Lower leg skin (tissue), 3 donors: Measurements from ENCODE around the gene PDZD8.

Source experiments
- CTCF ChIP-seq, 3 donors: fragments of 450-650 bp; IDR thresholded peaks; one replicate each; pipeline ENCODE4 v1.5.1; 2016; ENCODE audit warnings: antibody characterized with exemption in 3 of 3, mild to moderate bottlenecking in 3 of 3, moderate library complexity in 2 of 3
- POLR2A ChIP-seq, 2 donors: fragments of 450-650 bp; IDR thresholded peaks; one replicate each; pipeline ENCODE4 v1.6.1; 2016 to 2017; ENCODE audit warnings: antibody characterized with exemption in 2 of 2, mild to moderate bottlenecking in 1 of 2, moderate library complexity in 1 of 2

- TF ChIP-seq CTCF (IDR thresholded peaks at IDR 0.05) (no peak), POLR2A (IDR thresholded peaks at IDR 0.05) (no peak)
Observed at GRCh38 chr10:117311261-117311660, 64.0 kb downstream of the PDZD8 start.
